Cardiac fibroblast (primary cell): ENCODE data around the gene IFITM10.

Experiments
- DNase-seq, 2 donors: peaks; one replicate each; pipeline versions ENCODE4 v3.0.0 to v3.0.0-alpha.2; 2010; ENCODE audit warnings: low read depth in 2 of 2
- H3K4me3 ChIP-seq, 2 donors: replicated peaks in 1 of 2; 1 replicate in 1 of 2; 2 replicates in 1 of 2; pipeline ENCODE4 v1.5.1; 2011; ENCODE audit warnings: low read depth in 2 of 2, low read length in 2 of 2, mild to moderate bottlenecking in 2 of 2, moderate library complexity in 1 of 2
- CTCF ChIP-seq: IDR thresholded peaks from one replicate; pipeline ENCODE4 v1.5.1; 2011; ENCODE audit warnings: low read depth, mild to moderate bottlenecking, low read length, inconsistent platforms

The IFITM10 gene

GRCh38 chr11:1730059-1730629 lies 20.3 kb downstream of the IFITM10 start:
- no peak for DNase-seq
- TF ChIP-seq CTCF: no peak

GRCh38 chr11:1729692-1730011 lies 20.7 kb downstream of the IFITM10 start:
- no peak for TF ChIP-seq CTCF
- no peak overlapping the region for H3K4me3 ChIP-seq
- DNase-seq: no peak

More at GRCh38 chr11:1730059-1730629, 20.3 kb downstream of the IFITM10 start:
- no peak overlapping the region for H3K4me3 ChIP-seq

GRCh38 chr11:1728931-1729691 lies 21.3 kb downstream of the IFITM10 start:
- DNase-seq: no peak
- no peak overlapping the region for H3K4me3 ChIP-seq
- no peak for TF ChIP-seq CTCF

GRCh38 chr11:1728301-1728700 lies 22.1 kb downstream of the IFITM10 start:
- TF ChIP-seq CTCF: no peak
- no peak overlapping the region for H3K4me3 ChIP-seq
- no peak for DNase-seq

GRCh38 chr11:1727861-1728260 lies 22.5 kb downstream of the IFITM10 start:
- H3K4me3 ChIP-seq: no peak overlapping the region
- DNase-seq: no peak
- no peak for TF ChIP-seq CTCF

- TF ChIP-seq CTCF: no peak
- DNase-seq: no peak
- H3K4me3 ChIP-seq: no peak overlapping the region
These were observed 23.2 kb downstream of the IFITM10 start for GRCh38 chr11:1727096-1727690.
